ENCODE data around the gene RYR1. TPM values are rescaled to one million over a fixed set of nuclear protein-coding genes. Genes with fewer than 3 reads are reported as not detected.
"Not testable (repeated sequence)": the region's sequence is repeated elsewhere in the genome, so short reads cannot be mapped to it uniquely, and the experiment has no call there.

Gene RYR1
- total RNA-seq, 1 experiment from 2014 or later: not detected

DNA sequence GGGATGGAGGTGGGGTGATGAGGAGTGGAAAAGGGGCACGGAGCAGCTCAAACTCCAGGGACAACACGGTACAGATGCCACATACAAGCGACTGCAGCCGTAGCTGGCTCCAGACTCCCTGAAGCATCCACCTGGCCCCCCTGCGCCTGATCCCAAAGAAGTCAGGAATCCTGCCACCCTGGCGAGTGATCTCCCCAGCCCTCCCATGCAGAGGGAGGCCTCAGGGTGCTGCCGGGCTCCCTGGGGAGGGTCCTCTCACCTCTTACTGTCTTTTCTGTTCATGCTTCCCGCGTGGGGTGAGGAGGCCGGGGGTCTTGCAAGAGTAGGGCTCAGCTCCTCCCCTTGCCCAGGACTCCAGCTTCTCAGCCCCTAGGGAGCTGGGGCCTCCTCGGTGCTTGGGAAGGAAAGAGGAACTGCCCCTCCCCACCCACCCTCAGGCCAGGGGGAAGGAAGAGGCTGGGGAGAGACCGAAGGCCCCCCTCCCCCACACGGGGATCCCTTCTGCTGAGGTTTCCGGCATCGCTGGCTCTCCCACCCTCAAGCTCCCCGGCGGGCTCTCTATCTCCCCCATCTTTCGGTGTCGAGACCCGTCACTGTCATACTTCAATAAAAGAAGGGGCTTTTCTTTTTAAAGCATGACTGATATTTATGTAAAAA, 7.6 kb upstream of the RYR1 start, which contains the start of gene RASGRP4:
TSS of gene RASGRP4 (minus strand) at position 410 of the 657 bp plus-strand sequence. CDS start at position 282, 128 bp downstream.
- no peak for ATAC-seq
- H3K4me2 ChIP-seq (ENCODE audit: low read length): no peak within 1 kb of the TSS

GRCh38 chr19:38427035-38427677, 6.3 kb upstream of the RYR1 start:
- H3K4me1 ChIP-seq (ENCODE audit: insufficient read depth, low read length); CTCF ChIA-PET; ATAC-seq; H3K27ac ChIP-seq (ENCODE audit: low read length); H3K4me2 ChIP-seq (ENCODE audit: low read length); BruUV-seq (replicated peaks); intact Hi-C loops (cut with micrococcal nuclease); H3K9me3 ChIP-seq (ENCODE audit: low read length); H3F3A ChIP-seq (ENCODE audit: low read length, unreplicated experiment); H2AFZ ChIP-seq (ENCODE audit: low read length); H3K9ac ChIP-seq (ENCODE audit: low read length); H3K27me3 ChIP-seq (ENCODE audit: low read length); POLR2A ChIA-PET (ENCODE audit: unreplicated experiment); H3K9me2 ChIP-seq (replicated peaks; ENCODE audit: low read length); DNase-seq; H3K36me3 ChIP-seq (ENCODE audit: low read depth, low read length); H4K20me1 ChIP-seq (ENCODE audit: low read length); H3K79me2 ChIP-seq (ENCODE audit: low read length); H3K4me3 ChIP-seq (ENCODE audit: low read length): not testable (repeated sequence)

More for the DNA sequence above, 7.6 kb upstream of the RYR1 start, which contains the start of gene RASGRP4:
- Histone ChIP-seq H3K4me3 (ENCODE audit: low read length) (no peak within 1 kb of the TSS), H3K9ac (ENCODE audit: low read length) (no peak within 1 kb of the TSS), H4K20me1 (ENCODE audit: low read length) (no peaks in the 10 kb centered on the region), H3K9me3 (ENCODE audit: low read length) (no peaks in the 10 kb centered on the region), H3K27me3 (ENCODE audit: low read length) (no peaks in the 10 kb centered on the region), H3K27ac (ENCODE audit: low read length) (no peak within 1 kb of the TSS), H3F3A (ENCODE audit: low read length, unreplicated experiment) (no peaks in the 10 kb centered on the region), H3K36me3 (ENCODE audit: low read depth, low read length) (no peaks in the 10 kb centered on the region), H2AFZ (ENCODE audit: low read length) (no peak within 1 kb of the TSS), H3K79me2 (ENCODE audit: low read length) (no peaks in the 10 kb centered on the region), H3K4me1 (ENCODE audit: insufficient read depth, low read length) (no peaks in the 10 kb centered on the region), H3K9me2 (replicated peaks; ENCODE audit: low read length) (no peaks in the 10 kb centered on the region)
- intact Hi-C loops (cut with micrococcal nuclease): no loop called here
- no peak for TF ChIP-seq EZH2phosphoT487 (IDR thresholded peaks at IDR 0.05; ENCODE audit: borderline replicate concordance, low read length)
- TF ChIP-seq, protein P1, sequence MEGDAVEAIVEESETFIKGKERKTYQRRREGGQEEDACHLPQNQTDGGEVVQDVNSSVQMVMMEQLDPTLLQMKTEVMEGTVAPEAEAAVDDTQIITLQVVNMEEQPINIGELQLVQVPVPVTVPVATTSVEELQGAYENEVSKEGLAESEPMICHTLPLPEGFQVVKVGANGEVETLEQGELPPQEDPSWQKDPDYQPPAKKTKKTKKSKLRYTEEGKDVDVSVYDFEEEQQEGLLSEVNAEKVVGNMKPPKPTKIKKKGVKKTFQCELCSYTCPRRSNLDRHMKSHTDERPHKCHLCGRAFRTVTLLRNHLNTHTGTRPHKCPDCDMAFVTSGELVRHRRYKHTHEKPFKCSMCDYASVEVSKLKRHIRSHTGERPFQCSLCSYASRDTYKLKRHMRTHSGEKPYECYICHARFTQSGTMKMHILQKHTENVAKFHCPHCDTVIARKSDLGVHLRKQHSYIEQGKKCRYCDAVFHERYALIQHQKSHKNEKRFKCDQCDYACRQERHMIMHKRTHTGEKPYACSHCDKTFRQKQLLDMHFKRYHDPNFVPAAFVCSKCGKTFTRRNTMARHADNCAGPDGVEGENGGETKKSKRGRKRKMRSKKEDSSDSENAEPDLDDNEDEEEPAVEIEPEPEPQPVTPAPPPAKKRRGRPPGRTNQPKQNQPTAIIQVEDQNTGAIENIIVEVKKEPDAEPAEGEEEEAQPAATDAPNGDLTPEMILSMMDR (conservative IDR thresholded peaks at IDR 0.05; ENCODE audit: low read depth, low read length): no peak
- BruUV-seq (replicated peaks): no TSS peak
- CTCF ChIA-PET: no interaction called here
- POLR2A ChIA-PET (ENCODE audit: unreplicated experiment): no interaction called here
- DNase-seq: no peak

GRCh38 chr19:38429055-38429810, 4.3 kb upstream of the RYR1 start:
- Histone ChIP-seq H3K4me2 (ENCODE audit: low read length) (no peak overlapping the region), H3K79me2 (ENCODE audit: low read length) (no peaks in the 10 kb centered on the region), H2AFZ (ENCODE audit: low read length) (no peak overlapping the region), H3K36me3 (ENCODE audit: low read depth, low read length) (no peaks in the 10 kb centered on the region), H3K27me3 (ENCODE audit: low read length) (no peaks in the 10 kb centered on the region), H3K4me3 (ENCODE audit: low read length) (no peak overlapping the region), H3K9me2 (replicated peaks; ENCODE audit: low read length) (no peaks in the 10 kb centered on the region), H3K27ac (ENCODE audit: low read length) (no peak overlapping the region), H4K20me1 (ENCODE audit: low read length) (no peaks in the 10 kb centered on the region), H3F3A (ENCODE audit: low read length, unreplicated experiment) (no peaks in the 10 kb centered on the region), H3K9me3 (ENCODE audit: low read length) (no peaks in the 10 kb centered on the region), H3K4me1 (ENCODE audit: insufficient read depth, low read length) (no peaks in the 10 kb centered on the region), H3K9ac (ENCODE audit: low read length) (no peak overlapping the region)
- DNase-seq (no peak), ATAC-seq (no peak)
- CTCF ChIA-PET: no interaction called here
- TF ChIP-seq, protein P1 (conservative IDR thresholded peaks at IDR 0.05; ENCODE audit: low read depth, low read length): no peak
- TF ChIP-seq EZH2 (IDR thresholded peaks at IDR 0.05; ENCODE audit: low read length, unreplicated experiment) (no peak), EZH2phosphoT487 (IDR thresholded peaks at IDR 0.05; ENCODE audit: borderline replicate concordance, low read length) (no peak)
- intact Hi-C loops (cut with micrococcal nuclease): no loop called here
- no TSS peak for BruUV-seq (replicated peaks)
- POLR2A ChIA-PET (ENCODE audit: unreplicated experiment): no interaction called here

Measured in PC-3 (cell line).